A549 (cell line): ENCODE data around the gene BOLA3.

ENCODE experiments used
- CTCF ChIP-seq: fragments of >200 bp; sonication (Bioruptor Twin); formaldehyde crosslinking; IDR thresholded peaks from 3 replicates; pipeline ENCODE4 v1.5.1; 2016
- EHMT2 ChIP-seq: fragments of 200-600 bp; sonication (generic); IDR thresholded peaks from 2 replicates; pipeline ENCODE4 v1.6.1; 2016; ENCODE audit warnings: antibody characterized with exemption, low read depth, mild to moderate bottlenecking, moderate library complexity
- MAZ ChIP-seq: fragments of 150-350 bp; IDR thresholded peaks from 2 replicates; pipeline ENCODE4 v1.6.1; 2014; ENCODE audit warnings: antibody characterized with exemption, low read depth, low read length, borderline replicate concordance
- POLR2A ChIP-seq: IDR thresholded peaks from 2 replicates; pipeline ENCODE4 v1.6.1; 2012; ENCODE audit warnings: mild to moderate bottlenecking, low read length
- ZFP36 ChIP-seq: fragments of 450-650 bp; IDR thresholded peaks from 2 replicates; pipeline ENCODE4 v1.6.1; 2014; ENCODE audit warnings: borderline replicate concordance; ENCODE audit not compliant: partially characterized antibody
- TF ChIP-seq, protein P1 (sequence below): fragments of 250-450 bp; sonication (Bioruptor Pico); IDR thresholded peaks from 2 replicates; pipeline ENCODE4 v1.5.0; 2021; ENCODE audit warnings: mild to moderate bottlenecking, moderate library complexity, borderline replicate concordance

GRCh38 chr2:74102516-74102915, 45.2 kb downstream of the BOLA3 start:
- TF ChIP-seq MAZ, result no peak
- no peak for TF ChIP-seq CTCF
- TF ChIP-seq, protein P1, sequence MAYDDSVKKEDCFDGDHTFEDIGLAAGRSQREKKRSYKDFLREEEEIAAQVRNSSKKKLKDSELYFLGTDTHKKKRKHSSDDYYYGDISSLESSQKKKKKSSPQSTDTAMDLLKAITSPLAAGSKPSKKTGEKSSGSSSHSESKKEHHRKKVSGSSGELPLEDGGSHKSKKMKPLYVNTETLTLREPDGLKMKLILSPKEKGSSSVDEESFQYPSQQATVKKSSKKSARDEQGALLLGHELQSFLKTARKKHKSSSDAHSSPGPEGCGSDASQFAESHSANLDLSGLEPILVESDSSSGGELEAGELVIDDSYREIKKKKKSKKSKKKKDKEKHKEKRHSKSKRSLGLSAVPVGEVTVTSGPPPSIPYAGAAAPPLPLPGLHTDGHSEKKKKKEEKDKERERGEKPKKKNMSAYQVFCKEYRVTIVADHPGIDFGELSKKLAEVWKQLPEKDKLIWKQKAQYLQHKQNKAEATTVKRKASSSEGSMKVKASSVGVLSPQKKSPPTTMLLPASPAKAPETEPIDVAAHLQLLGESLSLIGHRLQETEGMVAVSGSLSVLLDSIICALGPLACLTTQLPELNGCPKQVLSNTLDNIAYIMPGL (CRISPR knock-in tag), result no peak
- no peak for TF ChIP-seq ZFP36
- no peak for TF ChIP-seq EHMT2
- no peak for TF ChIP-seq POLR2A
